Stimulated activated CD4-positive, alpha-beta T cell treated with anti-CD3 and anti-CD28 coated beads, Interleukin-12 subunit alpha, Interleukin-12 subunit beta, amount 100 ng/mL, for 4 hours (primary cell): ENCODE measurements around the gene TOMM22.

Source experiments
- DNase-seq: peaks from one replicate; pipeline ENCODE4 v3.0.0-alpha.2; 2020

TOMM22 gene

GRCh38 chr22:38696606-38697424 is 15.1 kb downstream of the TOMM22 start:
- DNase-seq: peak; percentile 18

- no peak for DNase-seq
These were observed 15.8 kb downstream of the TOMM22 start for GRCh38 chr22:38697425-38698089.

- no peak for DNase-seq
These were observed 16.8 kb downstream of the TOMM22 start for GRCh38 chr22:38698407-38699094.

- no peak for DNase-seq
These were observed 17.4 kb downstream of the TOMM22 start for GRCh38 chr22:38699143-38699542.

- DNase-seq: no peak
These were observed 18.0 kb downstream of the TOMM22 start for GRCh38 chr22:38699784-38700183.

GRCh38 chr22:38700270-38700788 is 18.6 kb downstream of the TOMM22 start:
- no peak for DNase-seq

GRCh38 chr22:38700789-38701628 is 19.3 kb downstream of the TOMM22 start, which contains the start of gene JOSD1:
Gene JOSD1 (minus strand): TSS chr22:38700943. CDS start chr22:38699987, 956 bp downstream.
- peak; percentile 98 for DNase-seq

GRCh38 chr22:38704654-38705234 is 23.0 kb downstream of the TOMM22 start:
- DNase-seq: no peak

GRCh38 chr22:38705235-38706100 is 23.7 kb downstream of the TOMM22 start, which contains the start of gene GTPBP1:
Gene GTPBP1 (plus strand): TSS chr22:38705944. CDS start chr22:38705956, 12 bp downstream.
- peak; percentile 89 for DNase-seq

GRCh38 chr22:38706101-38706900 is 24.5 kb downstream of the TOMM22 start:
- DNase-seq: peak; percentile 27

- DNase-seq: no peak
These were observed 25.1 kb downstream of the TOMM22 start for GRCh38 chr22:38706901-38707195.

GRCh38 chr22:38707346-38707745 is 25.6 kb downstream of the TOMM22 start:
- DNase-seq: no peak

GRCh38 chr22:38707984-38708383 is 26.2 kb downstream of the TOMM22 start:
- DNase-seq: no peak

- DNase-seq: no peak
These were observed 27.5 kb downstream of the TOMM22 start for GRCh38 chr22:38709306-38709705.

GRCh38 chr22:38710351-38710750 is 28.6 kb downstream of the TOMM22 start:
- no peak for DNase-seq

- DNase-seq: no peak
These were observed 29.1 kb downstream of the TOMM22 start for GRCh38 chr22:38710866-38711265.

GRCh38 chr22:38712486-38713207 is 30.9 kb downstream of the TOMM22 start:
- DNase-seq: no peak

GRCh38 chr22:38713921-38714320 is 32.2 kb downstream of the TOMM22 start:
- no peak for DNase-seq

- no peak for DNase-seq
These were observed 33.5 kb downstream of the TOMM22 start for GRCh38 chr22:38715176-38715764.
